GM12878 (cell line): ENCODE measurements around the gene SEC23A.

Experiments
- GABPA ChIP-seq: IDR thresholded peaks from 2 replicates; pipeline ENCODE4 v1.6.1; 2014; ENCODE audit warnings: antibody characterized with exemption, low read depth, mild to moderate bottlenecking, inconsistent platforms
- MAX ChIP-seq: IDR thresholded peaks from 2 replicates; pipeline ENCODE4 v1.6.1; 2012; ENCODE audit warnings: low read depth, low read length, improper control_type of control experiment
- MYC ChIP-seq: IDR thresholded peaks from 2 replicates; pipeline ENCODE4 v1.6.1; 2011; ENCODE audit warnings: mild to moderate bottlenecking, low read length, moderate library complexity, inconsistent platforms; ENCODE audit not compliant: insufficient read depth, insufficient replicate concordance, insufficient read length, severe bottlenecking
- PBX3 ChIP-seq: IDR thresholded peaks from 2 replicates; pipeline ENCODE4 v1.6.1; 2011; ENCODE audit warnings: mild to moderate bottlenecking, low read depth, low read length, moderate library complexity; ENCODE audit not compliant: insufficient replicate concordance
- PKNOX1 ChIP-seq: fragments of 450-650 bp; IDR thresholded peaks from 2 replicates; pipeline ENCODE4 v1.6.1; 2016; ENCODE audit warnings: mild to moderate bottlenecking
- RBBP5 ChIP-seq: fragments of 200-600 bp; sonication (generic); conservative IDR thresholded peaks from 2 replicates; pipeline ENCODE4 v1.6.1; 2016

- TF ChIP-seq MAX (no peak), GABPA (no peak), MYC (no peak), PBX3 (no peak), RBBP5 (no peak), PKNOX1 (no peak)
These were observed 86.3 kb downstream of the SEC23A start for GRCh38 chr14:39016733-39017095.
